KMS-11 (cell line): Measurements from ENCODE around the gene CSNK1D.

Experiments used
- H2AFZ ChIP-seq: fragments of 200-600 bp; sonication (generic); 2 replicates; pipeline ENCODE4 v1.6.1; 2016; ENCODE audit warnings: antibody characterized with exemption, mixed run types, low read depth
- H3K27ac ChIP-seq: fragments of 200-600 bp; sonication (generic); 2 replicates; pipeline ENCODE4 v1.6.1; 2016; ENCODE audit warnings: mild to moderate bottlenecking, mixed run types
- H3K27me3 ChIP-seq: fragments of 200-600 bp; sonication (generic); 2 replicates; pipeline ENCODE4 v1.6.1; 2017; ENCODE audit warnings: mild to moderate bottlenecking, low read depth, mixed run types, moderate library complexity; ENCODE audit not compliant: insufficient read depth
- H3K36me3 ChIP-seq: fragments of 200-600 bp; sonication (generic); 2 replicates; pipeline ENCODE4 v1.6.1; 2017; ENCODE audit warnings: mild to moderate bottlenecking, mixed run types; ENCODE audit not compliant: insufficient read depth
- H3K4me1 ChIP-seq: fragments of 200-600 bp; sonication (generic); 2 replicates; pipeline ENCODE4 v1.6.1; 2016; ENCODE audit warnings: mild to moderate bottlenecking, low read depth, mixed run types; ENCODE audit not compliant: poor library complexity, severe bottlenecking
- H3K4me2 ChIP-seq: fragments of 200-600 bp; sonication (generic); 2 replicates; pipeline ENCODE4 v1.7.0; 2016; ENCODE audit warnings: mild to moderate bottlenecking, mixed run types
- H3K4me3 ChIP-seq: fragments of 200-600 bp; sonication (generic); IDR thresholded peaks from 2 replicates; pipeline ENCODE4 v1.6.1; 2017; ENCODE audit warnings: low read depth, low read length, mixed read lengths; ENCODE audit not compliant: insufficient read depth
- H3K79me2 ChIP-seq: fragments of 200-600 bp; sonication (generic); 2 replicates; pipeline ENCODE4 v1.6.1; 2016; ENCODE audit warnings: low read depth, mixed run types; ENCODE audit not compliant: insufficient read depth
- H3K9ac ChIP-seq: fragments of 200-600 bp; sonication (generic); 2 replicates; pipeline ENCODE4 v1.6.1; 2016; ENCODE audit warnings: mild to moderate bottlenecking, mixed run types
- H4K20me1 ChIP-seq: fragments of 200-600 bp; sonication (generic); 2 replicates; pipeline ENCODE4 v1.6.1; 2016; ENCODE audit warnings: mild to moderate bottlenecking, mixed run types; ENCODE audit not compliant: insufficient read depth
- CTCF ChIP-seq: fragments of 200-600 bp; sonication (generic); conservative IDR thresholded peaks from 2 replicates; pipeline ENCODE4 v1.6.1; 2017; ENCODE audit warnings: low read depth, mild to moderate bottlenecking, antibody characterized with exemption, low read length, moderate library complexity, mixed read lengths

CSNK1D gene

GRCh38 chr17:82232322-82232820 lies 41.1 kb downstream of the CSNK1D start:
- Histone ChIP-seq H3K4me1 (peaks cover 19% of the 10 kb centered on the region), H3K4me3 (no peak overlapping the region), H3K9ac (no peak overlapping the region), H3K36me3 (no peaks in the 10 kb centered on the region), H3K79me2 (no peaks in the 10 kb centered on the region), H3K27ac (no peak overlapping the region), H3K4me2 (no peak overlapping the region), H3K27me3 (peaks cover 33% of the 10 kb centered on the region; the same call in 1 of the 2 replicates), H4K20me1 (no peaks in the 10 kb centered on the region), H2AFZ (no peak overlapping the region)
- TF ChIP-seq CTCF, result no peak

GRCh38 chr17:82231562-82232321 lies 41.8 kb downstream of the CSNK1D start:
- Histone ChIP-seq H3K4me1 (peaks cover 15% of the 10 kb centered on the region), H4K20me1 (no peaks in the 10 kb centered on the region), H3K9ac (no peak overlapping the region), H3K27me3 (peaks cover 36% of the 10 kb centered on the region; the same call in 1 of the 2 replicates), H3K4me3 (no peak overlapping the region), H2AFZ (peak overlapping the region; percentile 44; the same call in 1 of the 2 replicates), H3K79me2 (no peaks in the 10 kb centered on the region), H3K36me3 (no peaks in the 10 kb centered on the region), H3K27ac (no peak overlapping the region), H3K4me2 (peak overlapping the region; percentile 46; the same call in 1 of the 2 replicates)
- no peak for TF ChIP-seq CTCF

- Histone ChIP-seq H3K4me1 (peaks cover 10% of the 10 kb centered on the region), H3K36me3 (no peaks in the 10 kb centered on the region), H4K20me1 (no peaks in the 10 kb centered on the region), H3K79me2 (no peaks in the 10 kb centered on the region), H3K4me3 (no peak overlapping the region), H3K27ac (no peak overlapping the region), H3K9ac (no peak overlapping the region), H2AFZ (peak overlapping the region; percentile 44; the same call in 1 of the 2 replicates), H3K4me2 (peak overlapping the region; percentile 46; the same call in 1 of the 2 replicates), H3K27me3 (peaks cover 36% of the 10 kb centered on the region; the same call in 1 of the 2 replicates)
- TF ChIP-seq CTCF, result no peak
Observed at GRCh38 chr17:82231312-82231561, 42.3 kb downstream of the CSNK1D start.

- H3K27ac ChIP-seq, result no peak overlapping the region
- H3K4me1 ChIP-seq, result peaks cover 6% of the 10 kb centered on the region
- TF ChIP-seq CTCF, result 0 out of 2 replicates have a peak, but pooled peaks have one; percentile 28
- H4K20me1 ChIP-seq, result no peaks in the 10 kb centered on the region
- H3K9ac ChIP-seq, result no peak overlapping the region
- peak overlapping the region; percentile 44; the same call in 1 of the 2 replicates for H2AFZ ChIP-seq
- no peaks in the 10 kb centered on the region for H3K79me2 ChIP-seq
- peak overlapping the region; percentile 46; the same call in 1 of the 2 replicates for H3K4me2 ChIP-seq
- no peaks in the 10 kb centered on the region for H3K36me3 ChIP-seq
- H3K27me3 ChIP-seq, result peaks cover 36% of the 10 kb centered on the region; the same call in 1 of the 2 replicates
- no peak overlapping the region for H3K4me3 ChIP-seq
Observed at GRCh38 chr17:82230609-82231311, 42.7 kb downstream of the CSNK1D start.
